ENCODE data around the gene ZDHHC18. TPM values are rescaled to one million over a fixed set of nuclear protein-coding genes. Genes with fewer than 3 reads are reported as not detected.

Gene ZDHHC18
- total RNA-seq, 1 experiment from 2014 or later, result 33.1 TPM

GRCh38 chr1:26854906-26855305, 28.4 kb downstream of the ZDHHC18 start:
- Histone ChIP-seq H2BK5ac (ENCODE audit: insufficient read length, low read length) (no peak overlapping the region), H4K91ac (ENCODE audit: insufficient read length, low read depth, low read length) (no peak overlapping the region), H2BK120ac (ENCODE audit: low read depth, low read length, poor library complexity, severe bottlenecking) (no peak overlapping the region), H3K4me1 (ENCODE audit: insufficient read depth, low read length) (no peaks in the 10 kb centered on the region), H3K27me3 (ENCODE audit: insufficient read depth, low read length) (no peaks in the 10 kb centered on the region), H3K79me1 (ENCODE audit: insufficient read depth, low read depth, low read length, poor library complexity, severe bottlenecking) (no peaks in the 10 kb centered on the region), H3K9ac (ENCODE audit: extremely low read depth, insufficient read length, low read length) (no peak overlapping the region), H3K9me3 (ENCODE audit: control insufficient read depth, low read depth, low read length) (no peaks in the 10 kb centered on the region), H3K79me2 (ENCODE audit: insufficient read depth, low read length) (no peaks in the 10 kb centered on the region), H3K4me2 (ENCODE audit: insufficient read depth, insufficient read length, low read length) (no peak overlapping the region), H2BK15ac (ENCODE audit: low read depth, low read length) (no peak overlapping the region), H4K8ac (replicated peaks; ENCODE audit: insufficient read length, low read depth, low read length) (no peak overlapping the region), H2BK12ac (ENCODE audit: insufficient read length, low read depth, low read length) (no peak overlapping the region), H3K4ac (ENCODE audit: low read depth, low read length) (no peak overlapping the region), H3K23ac (ENCODE audit: insufficient read length, low read depth, low read length) (no peak overlapping the region), H3K23me2 (ENCODE audit: insufficient read length, low read depth, low read length, poor library complexity, severe bottlenecking) (no peaks in the 10 kb centered on the region), H3K14ac (ENCODE audit: insufficient read depth, low read length) (no peak overlapping the region), H3K56ac (ENCODE audit: insufficient read length, low read depth, low read length) (no peak overlapping the region), H4K5ac (ENCODE audit: insufficient read length, low read depth, low read length) (no peak overlapping the region), H3K18ac (ENCODE audit: insufficient read length, low read depth, low read length) (no peak overlapping the region), H3T11ph (ENCODE audit: low read length) (no peak overlapping the region), H2AFZ (ENCODE audit: low read length) (no peak overlapping the region), H2AK5ac (ENCODE audit: insufficient read length, low read length) (no peak overlapping the region), H2BK20ac (ENCODE audit: low read depth, low read length, poor library complexity, severe bottlenecking) (no peak overlapping the region), H3K27ac (ENCODE audit: insufficient read length, low read depth, low read length) (no peak overlapping the region), H4K20me1 (ENCODE audit: control insufficient read depth, insufficient read depth, insufficient read length) (no peaks in the 10 kb centered on the region)
- Mint-ChIP-seq H3K9me3 (no peaks in the 10 kb centered on the region), H3K36me3 (ENCODE audit: insufficient read depth in 1 of 3, low read depth in 3 of 3) (peaks cover 17 to 48% (median 39%) of the 10 kb centered on the region in 3 experiments; a peak in 6 of 7 replicates), H3K27me3 (ENCODE audit: low read depth) (no peaks in the 10 kb centered on the region), H3K4me1 (peaks cover 19 to 22% of the 10 kb centered on the region in 2 experiments), H3K4me3 (no peak overlapping the region; a peak in 1 of 5 replicates), H3K27ac (peak overlapping the region in 1 of 3 experiments; percentile 48; a peak in 1 of 7 replicates)
- TF ChIP-seq CTCF (conservative IDR thresholded peaks at IDR 0.05), result no peak
- no CpG with 5 or more reads among the region's 5 CpGs for WGBS (ENCODE audit: extremely low coverage, insufficient read length, low lambda C conversion rate)
- DNase-seq, result no peak
